ENCODE measurements around the gene TBC1D1.

GRCh38 chr4:37844204-37844603 lies 46.7 kb upstream of the TBC1D1 start:
- TF ChIP-seq CTCF (conservative IDR thresholded peaks at IDR 0.05; ENCODE audit: low read depth, low read length): no peak
- no peak for TF ChIP-seq EZH2 (IDR thresholded peaks at IDR 0.05; ENCODE audit: low read length, unreplicated experiment)

Data from PC-3 (cell line).